SK-N-SH (cell line): Measurements from ENCODE around the gene EIF2S1. TPM values are rescaled to one million over a fixed set of nuclear protein-coding genes. Genes with fewer than 3 reads are reported as not detected.

ENCODE experiments used
- CTCF ChIA-PET: fragments of 300-600, 350-600 bp; formaldehyde crosslinking; extraction: SDS; loops from one replicate; lab custom pipeline; 2021; lab: Yijun Ruan, JAX
- POLR2A ChIA-PET: fragments of 350-600 bp; sonication (Branson Sonifier 250); formaldehyde crosslinking; extraction: SDS; loops from one replicate; lab custom pipeline; 2020; ENCODE audit warnings: antibody characterized with exemption, inconsistent platforms; lab: Yijun Ruan, JAX
- DNase-seq: peaks from one replicate; pipeline ENCODE4 v3.0.0; 2012
- H2AFZ ChIP-seq: fragments of 200-600 bp; sonication (generic); 2 replicates; pipeline ENCODE4 v1.8.1; 2016; ENCODE audit warnings: antibody characterized with exemption, mild to moderate bottlenecking, low read depth
- H3F3A ChIP-seq: fragments of 200-600 bp; sonication (generic); replicated peaks from 2 replicates; pipeline ENCODE3; 2016; ENCODE audit warnings: antibody characterized with exemption, mild to moderate bottlenecking; ENCODE audit not compliant: insufficient read depth
- H3K27ac ChIP-seq, 2 experiments: fragments of 200-500 bp in 1 of 2; fragments of 200-600 bp in 1 of 2; sonication (Bioruptor generic) in 1 of 2; sonication (generic), shearing (Covaris generic) in 1 of 2; 2 replicates each; pipeline versions ENCODE4 v1.5.1 to v1.6.1; 2014 to 2016; ENCODE audit warnings: low read depth in 2 of 2, inconsistent platforms in 1 of 2, low read length in 1 of 2, mild to moderate bottlenecking in 1 of 2, mixed read lengths in 1 of 2
- H3K27me3 ChIP-seq: fragments of 200-600 bp; sonication (generic), shearing (Covaris generic); 2 replicates; pipeline ENCODE4 v1.6.1; 2016; ENCODE audit warnings: mixed run types; ENCODE audit not compliant: insufficient read depth
- H3K36me3 ChIP-seq, 2 experiments: fragments of 200-500 bp in 1 of 2; fragments of 200-600 bp in 1 of 2; sonication (Bioruptor generic) in 1 of 2; sonication (generic) in 1 of 2; replicated peaks in 1 of 2; 2 replicates each; pipeline versions ENCODE3 to v1.5.1; 2014 to 2016; ENCODE audit warnings: low read length in 1 of 2, mild to moderate bottlenecking in 1 of 2; ENCODE audit not compliant: insufficient read depth in 2 of 2, control insufficient read depth in 1 of 2
- H3K4me1 ChIP-seq, 2 experiments: fragments of 200-500 bp in 1 of 2; fragments of 200-600 bp in 1 of 2; sonication (Bioruptor generic) in 1 of 2; sonication (generic), shearing (Covaris generic) in 1 of 2; 2 replicates each; pipeline versions ENCODE4 v1.5.1 to v1.6.1; 2014 to 2016; ENCODE audit warnings: low read depth in 1 of 2, low read length in 1 of 2, mixed run types in 1 of 2; ENCODE audit not compliant: insufficient read depth in 2 of 2, control insufficient read depth in 1 of 2
- H3K4me2 ChIP-seq: fragments of 200-600 bp; sonication (generic), shearing (Covaris generic); 2 replicates; pipeline ENCODE4 v1.6.1; 2017; ENCODE audit warnings: mixed run types
- H3K4me3 ChIP-seq, 2 experiments: fragments of 200-500 bp in 1 of 2; fragments of 200-600 bp in 1 of 2; sonication (Bioruptor generic) in 1 of 2; sonication (generic), shearing (Covaris generic) in 1 of 2; 2 replicates each; pipeline versions ENCODE4 v1.5.1 to v1.8.1; 2014 to 2016; ENCODE audit warnings: low read depth in 2 of 2, inconsistent platforms in 1 of 2, low read length in 1 of 2, mild to moderate bottlenecking in 1 of 2, mixed read lengths in 1 of 2, moderate library complexity in 1 of 2
- H3K79me2 ChIP-seq: fragments of 200-600 bp; sonication (generic); 2 replicates; pipeline ENCODE4 v1.8.1; 2017; ENCODE audit warnings: mild to moderate bottlenecking; ENCODE audit not compliant: insufficient read depth
- H3K9ac ChIP-seq: fragments of 200-600 bp; sonication (generic); 2 replicates; pipeline ENCODE4 v1.6.1; 2017; ENCODE audit warnings: mixed run types
- H3K9me2 ChIP-seq: fragments of 200-600 bp; sonication (generic); 2 replicates; pipeline ENCODE4 v1.6.1; 2017; ENCODE audit warnings: mixed run types
- H3K9me3 ChIP-seq: fragments of 200-600 bp; sonication (generic); 2 replicates; pipeline ENCODE4 v1.6.1; 2017; ENCODE audit warnings: mixed run types, mild to moderate bottlenecking, moderate library complexity
- H4K20me1 ChIP-seq: fragments of 200-600 bp; sonication (generic); 2 replicates; pipeline ENCODE4 v1.6.1; 2017; ENCODE audit warnings: mild to moderate bottlenecking, mixed run types; ENCODE audit not compliant: insufficient read depth
- ELF1 ChIP-seq: IDR thresholded peaks from 2 replicates; pipeline ENCODE4 v1.4.0; 2012
- EP300 ChIP-seq, 2 experiments: IDR thresholded peaks; 2 replicates each; pipeline versions ENCODE4 v1.4.0 to v1.6.1; 2012; ENCODE audit warnings: borderline replicate concordance in 1 of 2, low read depth in 1 of 2, low read length in 1 of 2
- EZH2phosphoT487 ChIP-seq: fragments of 200-600 bp; sonication (generic); IDR thresholded peaks from 2 replicates; pipeline ENCODE4 v1.6.1; 2017; ENCODE audit warnings: low read depth, mixed run types, mild to moderate bottlenecking, antibody characterized with exemption, moderate library complexity, borderline replicate concordance
- FOSL2 ChIP-seq: IDR thresholded peaks from 2 replicates; pipeline ENCODE4 v1.4.0; 2012; ENCODE audit warnings: low read depth, mild to moderate bottlenecking, moderate library complexity, borderline replicate concordance
- FOXJ3 ChIP-seq: sonication (generic); formaldehyde crosslinking; IDR thresholded peaks from 2 replicates; pipeline ENCODE4 v1.5.1; 2020; ENCODE audit warnings: mild to moderate bottlenecking, missing genetic modification reagents
- FOXM1 ChIP-seq: IDR thresholded peaks from 2 replicates; pipeline ENCODE4 v1.4.0; 2012; ENCODE audit warnings: low read depth, mild to moderate bottlenecking
- GABPA ChIP-seq: IDR thresholded peaks from 2 replicates; pipeline ENCODE4 v1.4.0; 2012; ENCODE audit warnings: low read depth, mild to moderate bottlenecking
- GATA2 ChIP-seq: sonication (generic); formaldehyde crosslinking; IDR thresholded peaks from 2 replicates; pipeline ENCODE4 v1.5.0; 2020; ENCODE audit warnings: mild to moderate bottlenecking, missing genetic modification reagents
- IRF3 ChIP-seq: fragments of 150-350 bp; IDR thresholded peaks from 2 replicates; pipeline ENCODE4 v1.6.1; 2016; ENCODE audit warnings: mild to moderate bottlenecking, low read depth, low read length
- JUND ChIP-seq: IDR thresholded peaks from 2 replicates; pipeline ENCODE4 v1.4.0; 2012
- MAX ChIP-seq: IDR thresholded peaks from 2 replicates; pipeline ENCODE4 v1.4.0; 2012; ENCODE audit warnings: low read depth
- NRF1 ChIP-seq: IDR thresholded peaks from 2 replicates; pipeline ENCODE4 v1.6.1; 2012; ENCODE audit warnings: low read depth, mild to moderate bottlenecking, low read length
- RFX5 ChIP-seq: IDR thresholded peaks from 2 replicates; pipeline ENCODE4 v1.6.1; 2012; ENCODE audit warnings: mild to moderate bottlenecking, improper control_type of control experiment, low read length
- RXRA ChIP-seq: IDR thresholded peaks from 2 replicates; pipeline ENCODE4 v1.4.0; 2012; ENCODE audit warnings: low read depth, mild to moderate bottlenecking, borderline replicate concordance
- SIN3A ChIP-seq: IDR thresholded peaks from 2 replicates; pipeline ENCODE4 v1.6.1; 2012; ENCODE audit warnings: low read depth, mild to moderate bottlenecking, low read length, moderate library complexity, borderline replicate concordance
- SMC3 ChIP-seq: IDR thresholded peaks from 2 replicates; pipeline ENCODE4 v1.6.1; 2012; ENCODE audit warnings: low read depth, low read length, improper control_type of control experiment
- TAF1 ChIP-seq: IDR thresholded peaks from 2 replicates; pipeline ENCODE4 v1.6.1; 2012; ENCODE audit warnings: low read depth, mild to moderate bottlenecking, low read length, moderate library complexity, borderline replicate concordance
- TEAD4 ChIP-seq: IDR thresholded peaks from 2 replicates; pipeline ENCODE4 v1.4.0; 2012; ENCODE audit warnings: mild to moderate bottlenecking, borderline replicate concordance; ENCODE audit not compliant: insufficient read depth
- USF1 ChIP-seq: IDR thresholded peaks from 2 replicates; pipeline ENCODE4 v1.4.0; 2012; ENCODE audit warnings: low read depth, borderline replicate concordance
- ZBTB33 ChIP-seq: IDR thresholded peaks from 2 replicates; pipeline ENCODE4 v1.4.0; 2012; ENCODE audit warnings: low read depth, borderline replicate concordance
- whole genome bisulfite sequencing: methylation state at CpG from one replicate; pipeline ENCODE4 v1.1.6; 2017; ENCODE audit warnings: low lambda C conversion rate; 5-methylcytosine and 5-hydroxymethylcytosine counted together
- polyA plus RNA-seq, 3 experiments: library from polyadenylated mRNA; depleted of rRNA; stranded (reverse); fragments of >200 nt; gene quantifications; 2 replicates each; pipeline ENCODE4 v1.2.3, GENCODE V29; 2012

Gene EIF2S1
- polyA plus RNA-seq, 1 of the 3 experiments (the other 2 are of a cell fraction), result 57.2 TPM

- Histone ChIP-seq H3K9me2 (no peaks in the 10 kb centered on the region), H2AFZ (no peak overlapping the region), H3K4me1 (no peaks in the 10 kb centered on the region; a peak in 1 of 4 replicates), H3K27me3 (no peaks in the 10 kb centered on the region), H3K27ac (no peak overlapping the region), H3K36me3 (peaks cover 36 to 63% of the 10 kb centered on the region in 2 experiments), H4K20me1 (no peaks in the 10 kb centered on the region), H3K4me3 (no peak overlapping the region), H3F3A (no peaks in the 10 kb centered on the region), H3K4me2 (no peak overlapping the region), H3K79me2 (no peaks in the 10 kb centered on the region), H3K9ac (no peak overlapping the region), H3K9me3 (no peaks in the 10 kb centered on the region)
- no peak for DNase-seq
- 98% methylated on average over 2 of the region's 2 CpGs for WGBS
- POLR2A ChIA-PET, result interaction anchor here (0.9 kb wide), 1 partner anchor 1393 kb away, joined by 3 read pairs; no protein-coding TSS in a partner anchor
- TF ChIP-seq SMC3, result no peak
- TF ChIP-seq ELF1, result no peak
- no peak for TF ChIP-seq EZH2phosphoT487
- no peak for TF ChIP-seq NRF1
- no peak for TF ChIP-seq USF1
- TF ChIP-seq FOXM1, result no peak
- TF ChIP-seq FOSL2, result no peak
- TF ChIP-seq EP300 (IDR thresholded peaks at IDR 0.05; ENCODE audit: borderline replicate concordance in 1 of 2, low read depth in 1 of 2, low read length in 1 of 2), result no peak
- no peak for TF ChIP-seq FOXJ3 (CRISPR knock-in tag)
- no peak for TF ChIP-seq TAF1
- CTCF ChIA-PET, result interaction anchor here (1.2 kb wide), 1 partner anchor 215 kb away, joined by 3 read pairs; no protein-coding TSS in a partner anchor
These were observed 48.3 kb upstream of the EIF2S1 start for GRCh38 chr14:67311868-67312267.

GRCh38 chr14:67313153-67313552, 47.0 kb upstream of the EIF2S1 start:
- Histone ChIP-seq H3K9me3 (no peaks in the 10 kb centered on the region), H3K4me2 (no peak overlapping the region), H3K9ac (no peak overlapping the region), H3K9me2 (no peaks in the 10 kb centered on the region), H3K79me2 (no peaks in the 10 kb centered on the region), H3K27ac (no peak overlapping the region), H3F3A (no peaks in the 10 kb centered on the region), H3K27me3 (no peaks in the 10 kb centered on the region), H3K4me3 (no peak overlapping the region), H3K4me1 (no peaks in the 10 kb centered on the region; a peak in 1 of 4 replicates), H4K20me1 (no peaks in the 10 kb centered on the region), H2AFZ (no peak overlapping the region), H3K36me3 (peaks cover 36 to 63% of the 10 kb centered on the region in 2 experiments)
- DNase-seq, result no peak
- ChIA-PET CTCF (interaction anchor here (1.3 kb wide), 1 partner anchor 27 kb away, joined by 4 read pairs; no protein-coding TSS in a partner anchor), POLR2A (no interaction called here)
- no peak for TF ChIP-seq SMC3
- no peak for TF ChIP-seq SIN3A
- no peak for TF ChIP-seq NRF1
- TF ChIP-seq FOXJ3 (CRISPR knock-in tag), result no peak
- TF ChIP-seq ZBTB33, result no peak
- TF ChIP-seq MAX, result no peak
- TF ChIP-seq RFX5, result no peak
- TF ChIP-seq TEAD4, result no peak
- TF ChIP-seq IRF3, result no peak
- no peak for TF ChIP-seq GABPA
- TF ChIP-seq GATA2, result no peak
- no peak for TF ChIP-seq RXRA
- TF ChIP-seq TAF1, result no peak
- no peak for TF ChIP-seq EP300 (IDR thresholded peaks at IDR 0.05; ENCODE audit: borderline replicate concordance in 1 of 2, low read depth in 1 of 2, low read length in 1 of 2)
- TF ChIP-seq JUND, result no peak
- 81% methylated on average over 1 of the region's 1 CpG for WGBS
